Measurements from ENCODE around the gene DNM1.
"Not testable (repeated sequence)": the region's sequence is repeated elsewhere in the genome, so short reads cannot be mapped to it uniquely, and the experiment has no call there.

Gene DNM1

DNA sequence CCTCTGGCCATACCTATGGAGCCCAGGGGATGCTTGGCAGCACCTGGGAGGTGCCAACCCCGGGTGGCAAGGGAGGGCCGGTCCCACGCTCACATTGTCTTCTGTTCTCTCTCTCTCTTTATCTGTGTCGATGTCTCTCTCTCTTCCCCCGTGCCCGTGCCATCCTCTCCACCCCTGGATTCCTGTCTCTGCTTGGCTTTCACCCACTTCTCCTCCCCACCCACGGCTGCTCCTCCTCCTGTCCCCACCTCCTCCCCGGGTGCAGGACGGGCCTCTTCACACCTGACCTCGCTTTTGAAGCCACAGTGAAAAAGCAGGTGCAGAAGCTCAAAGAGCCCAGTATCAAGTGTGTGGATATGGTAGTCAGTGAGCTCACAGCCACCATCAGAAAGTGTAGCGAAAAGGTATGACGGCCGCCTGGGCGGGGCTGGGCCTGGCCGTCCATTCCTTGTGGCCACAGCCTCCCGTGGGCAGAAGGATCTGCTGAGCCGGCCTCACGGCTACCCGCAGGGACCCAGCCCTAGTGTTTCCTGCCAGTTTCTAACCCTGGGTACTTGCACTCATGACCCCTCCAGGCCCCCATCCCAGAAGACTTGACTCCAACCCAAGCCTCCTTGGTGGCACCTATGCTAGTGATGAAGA lies 22.7 kb downstream of the DNM1 start:
- no peak for DNase-seq (ENCODE audit: low read depth)

DNA sequence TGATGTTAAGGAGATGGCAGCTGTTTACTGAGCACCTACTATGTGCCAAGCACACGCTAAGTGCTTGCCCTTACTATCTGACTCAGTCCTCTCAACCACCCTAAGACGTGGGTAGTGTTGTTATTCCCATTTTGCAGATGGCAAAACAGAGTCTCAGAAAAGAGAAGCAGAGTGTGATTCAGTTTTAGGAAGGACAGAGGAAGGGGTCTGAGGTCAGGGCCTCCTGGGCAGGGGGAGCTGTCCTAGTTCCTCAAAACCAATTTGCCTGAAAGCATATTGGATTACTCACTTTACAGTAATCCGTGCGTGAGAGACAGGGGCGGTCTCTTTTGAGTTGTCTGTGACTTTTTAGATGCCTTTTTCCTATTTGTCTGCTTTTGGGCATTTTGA lies 23.2 kb downstream of the DNM1 start:
- no peak for DNase-seq (ENCODE audit: low read depth)

DNA sequence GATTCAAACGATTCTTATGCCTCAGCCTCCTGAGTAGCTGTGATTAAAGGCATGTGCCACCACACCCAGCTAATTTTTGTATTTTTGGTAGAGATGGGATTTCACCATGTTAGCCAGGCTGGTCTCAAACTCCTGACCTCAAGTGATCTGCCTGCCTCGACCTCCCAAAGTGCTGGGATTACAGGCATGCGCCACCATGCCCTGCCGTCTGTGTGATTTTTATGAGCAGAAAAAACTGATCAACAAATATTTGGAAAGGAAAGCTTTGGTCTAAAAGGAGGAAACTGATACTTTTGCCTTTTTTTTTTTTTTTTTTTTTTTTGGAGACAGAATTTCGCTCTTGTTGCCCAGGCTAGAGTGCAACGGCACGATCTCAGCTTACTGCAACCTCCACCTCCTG lies 27.7 kb downstream of the DNM1 start:
- not testable (repeated sequence) for DNase-seq (ENCODE audit: low read depth)

DNA sequence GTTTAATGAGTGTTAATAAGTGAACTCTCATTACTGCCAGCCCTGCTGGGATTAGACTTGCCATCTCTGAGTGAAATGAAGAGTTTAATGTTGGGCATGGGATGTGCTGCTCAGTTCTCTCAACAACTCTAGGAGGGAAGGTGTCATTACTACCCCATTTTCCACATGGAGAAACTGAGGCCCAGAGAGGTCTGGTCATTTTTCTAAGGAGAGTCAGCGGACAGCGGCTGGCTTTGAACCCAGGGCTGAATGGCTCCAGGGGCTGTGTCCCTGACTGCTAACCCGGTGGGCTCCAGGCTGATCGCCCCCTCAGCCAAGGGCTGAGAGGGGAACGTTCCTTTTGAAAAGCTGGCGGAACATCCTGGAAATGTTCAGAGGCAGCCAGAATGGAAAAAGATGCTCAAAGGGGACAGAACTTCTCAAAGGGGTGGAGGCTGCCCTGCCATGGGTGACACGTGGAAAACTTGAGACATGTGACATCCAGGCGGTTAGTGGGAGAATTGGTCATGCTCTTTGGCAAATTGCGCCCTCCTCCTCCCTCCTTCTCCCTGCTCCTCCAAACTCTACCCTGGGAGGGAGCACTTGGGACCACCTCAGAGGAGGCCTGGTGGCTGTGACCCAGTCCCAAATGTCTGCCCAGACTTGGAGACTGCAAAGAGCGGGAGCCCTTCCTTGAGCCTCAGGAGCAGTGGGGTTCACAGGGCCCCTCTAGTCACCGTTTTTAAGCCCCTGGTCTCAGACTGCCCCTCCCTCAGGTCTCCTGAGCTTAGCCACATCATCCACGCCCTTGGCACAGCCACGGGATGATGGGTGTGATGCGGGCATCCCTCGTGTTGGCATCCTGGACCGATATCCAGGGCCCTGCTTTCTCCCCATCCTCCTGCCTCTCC lies 28.7 kb downstream of the DNM1 start:
- no peak for DNase-seq (ENCODE audit: low read depth)

DNA sequence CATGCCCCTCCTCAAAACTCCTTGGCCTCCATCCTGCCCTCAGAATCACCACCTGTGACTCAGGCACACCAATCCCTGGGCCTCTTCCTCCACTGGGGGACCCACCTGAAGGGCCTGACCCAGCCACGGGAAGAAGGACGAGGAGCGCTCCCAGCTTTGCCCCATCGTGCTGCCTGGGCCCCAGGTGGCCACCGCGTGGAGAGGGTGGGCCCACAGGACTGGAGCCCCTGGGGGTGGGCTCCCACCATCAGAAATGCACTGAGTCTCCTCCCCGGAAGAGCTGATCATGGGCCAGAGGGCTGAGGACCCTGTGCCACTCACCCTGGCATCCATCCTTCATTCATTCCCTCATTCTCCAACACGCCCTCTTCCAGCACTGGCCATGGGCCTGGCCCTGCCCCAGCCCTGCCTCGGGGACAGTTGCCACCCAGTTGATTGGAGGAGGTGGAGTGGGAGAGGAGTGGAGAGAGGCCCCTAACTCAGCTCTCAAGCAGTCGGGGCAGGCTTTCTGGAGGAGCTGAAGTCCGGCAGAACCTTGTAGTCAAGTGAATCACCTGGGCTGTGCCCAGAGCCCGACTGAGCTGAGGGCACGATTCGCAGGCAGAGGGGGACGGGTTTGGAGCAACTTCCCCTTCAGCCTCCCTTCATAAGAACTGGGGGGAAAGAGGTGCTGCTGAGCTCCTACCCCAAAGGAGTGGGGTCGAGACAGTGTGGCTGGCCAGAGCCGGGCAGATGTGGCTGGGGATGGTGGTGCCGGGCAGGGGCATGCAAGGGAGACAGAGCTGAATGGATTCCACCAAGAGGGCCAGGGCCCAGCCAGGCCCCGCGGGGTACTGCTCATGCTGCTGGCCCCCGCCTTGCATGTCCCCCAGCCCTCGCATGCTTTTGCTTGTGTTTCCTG lies 29.6 kb downstream of the DNM1 start:
- DNase-seq (ENCODE audit: low read depth) = no peak

DNA sequence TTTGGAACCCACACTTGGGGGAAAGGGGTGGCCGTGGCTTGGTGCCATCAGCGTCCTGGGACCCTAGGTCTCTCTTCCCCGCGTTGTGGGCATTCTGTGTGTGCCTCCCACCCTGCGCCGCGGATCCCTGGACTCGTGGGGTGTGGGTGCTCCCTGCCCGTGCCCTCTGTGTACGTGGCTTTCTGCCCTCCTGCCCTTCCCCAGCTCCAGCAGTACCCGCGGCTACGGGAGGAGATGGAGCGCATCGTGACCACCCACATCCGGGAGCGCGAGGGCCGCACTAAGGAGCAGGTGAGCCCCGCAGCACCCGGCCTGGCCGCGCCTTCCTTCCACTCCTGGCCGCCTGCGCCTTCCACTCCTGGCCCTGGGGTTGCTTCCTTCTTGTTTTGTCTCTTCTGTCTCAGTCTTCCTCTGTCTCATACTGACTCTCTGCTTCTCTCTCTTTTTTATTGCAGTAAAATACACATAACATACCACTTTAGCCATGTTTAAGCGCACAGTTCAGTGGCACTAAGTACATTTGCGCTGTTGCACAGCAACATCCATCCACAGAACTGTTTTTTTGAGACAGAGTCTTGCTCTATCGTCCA lies 30.7 kb downstream of the DNM1 start:
- DNase-seq (ENCODE audit: low read depth) = no peak

DNA sequence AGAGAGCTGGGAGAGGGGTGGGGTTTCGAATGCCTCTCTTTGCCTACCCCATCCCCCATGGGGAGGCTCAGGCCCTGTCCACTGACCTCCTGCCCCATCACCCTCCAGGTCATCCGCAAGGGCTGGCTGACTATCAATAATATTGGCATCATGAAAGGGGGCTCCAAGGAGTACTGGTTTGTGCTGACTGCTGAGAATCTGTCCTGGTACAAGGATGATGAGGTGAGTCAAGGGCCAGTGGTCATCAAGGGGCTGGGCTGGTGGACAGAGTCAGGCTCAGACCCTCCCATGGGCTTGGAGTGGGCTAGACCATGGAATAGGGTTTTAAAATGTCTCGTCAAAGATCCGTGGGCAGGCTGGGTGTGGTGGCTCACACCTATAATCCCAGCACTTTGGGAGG lies 38.9 kb downstream of the DNM1 start:
- DNase-seq (ENCODE audit: low read depth) = no peak

DNA sequence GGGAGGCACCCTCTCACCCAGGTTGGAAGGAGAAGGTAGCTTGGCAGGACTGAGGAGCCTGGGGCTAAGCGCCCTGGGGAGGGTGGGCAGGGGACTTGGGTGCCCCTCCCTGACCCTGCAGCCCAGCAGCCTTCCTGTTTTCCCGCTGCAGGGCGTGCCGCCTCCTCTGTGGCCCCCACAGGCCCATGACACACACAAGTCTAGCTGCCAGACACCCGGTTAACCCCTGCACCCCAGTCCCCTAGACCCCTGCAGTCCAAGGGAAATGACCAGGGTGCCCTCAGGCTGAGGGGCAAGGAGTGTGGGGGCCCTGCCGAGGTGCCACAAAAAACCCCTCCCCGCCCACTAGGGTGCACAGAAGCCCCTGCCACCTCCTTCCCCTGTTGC lies 39.6 kb downstream of the DNM1 start:
- no peak for DNase-seq (ENCODE audit: low read depth)

DNA sequence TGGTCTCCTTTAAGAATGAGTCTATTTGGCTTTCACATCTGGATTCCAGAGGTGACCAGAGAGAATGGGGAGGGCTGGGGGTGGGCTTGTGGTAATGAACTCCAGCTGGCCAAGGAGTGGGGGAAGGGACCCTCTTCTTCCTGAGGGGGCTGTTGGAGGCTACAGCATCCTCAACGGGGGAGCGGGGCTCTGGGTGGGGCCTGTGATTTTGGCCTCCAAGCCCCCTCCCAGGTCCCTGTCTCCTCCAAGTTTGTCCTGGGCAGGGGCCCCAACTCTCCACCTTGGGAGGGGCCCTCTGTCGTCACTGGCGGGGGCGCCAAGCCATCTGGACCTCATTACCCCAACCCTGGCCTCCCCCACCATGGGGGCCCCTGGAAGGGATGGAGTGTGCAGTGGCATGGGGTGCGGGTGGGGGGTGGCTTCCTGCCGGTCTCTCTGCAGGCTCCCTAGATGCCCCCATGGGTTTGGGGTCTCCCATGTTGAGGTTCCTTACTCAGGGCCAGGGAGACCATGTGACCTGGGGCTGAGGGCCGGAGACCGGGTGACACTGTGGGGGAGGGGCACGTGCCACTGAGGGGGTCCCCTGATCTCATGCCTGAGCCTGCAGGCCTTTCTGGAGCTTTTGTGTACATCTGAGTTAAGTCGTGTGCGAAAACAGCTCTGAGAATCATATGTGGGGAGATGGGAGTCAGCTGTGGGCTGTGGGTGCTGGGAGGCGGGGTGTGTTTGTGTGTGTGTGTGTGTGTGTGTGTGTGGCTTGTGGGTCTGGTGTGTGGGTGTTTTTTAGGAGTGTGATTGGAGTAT lies 40.2 kb downstream of the DNM1 start:
- DNase-seq (ENCODE audit: low read depth) = no peak

DNA sequence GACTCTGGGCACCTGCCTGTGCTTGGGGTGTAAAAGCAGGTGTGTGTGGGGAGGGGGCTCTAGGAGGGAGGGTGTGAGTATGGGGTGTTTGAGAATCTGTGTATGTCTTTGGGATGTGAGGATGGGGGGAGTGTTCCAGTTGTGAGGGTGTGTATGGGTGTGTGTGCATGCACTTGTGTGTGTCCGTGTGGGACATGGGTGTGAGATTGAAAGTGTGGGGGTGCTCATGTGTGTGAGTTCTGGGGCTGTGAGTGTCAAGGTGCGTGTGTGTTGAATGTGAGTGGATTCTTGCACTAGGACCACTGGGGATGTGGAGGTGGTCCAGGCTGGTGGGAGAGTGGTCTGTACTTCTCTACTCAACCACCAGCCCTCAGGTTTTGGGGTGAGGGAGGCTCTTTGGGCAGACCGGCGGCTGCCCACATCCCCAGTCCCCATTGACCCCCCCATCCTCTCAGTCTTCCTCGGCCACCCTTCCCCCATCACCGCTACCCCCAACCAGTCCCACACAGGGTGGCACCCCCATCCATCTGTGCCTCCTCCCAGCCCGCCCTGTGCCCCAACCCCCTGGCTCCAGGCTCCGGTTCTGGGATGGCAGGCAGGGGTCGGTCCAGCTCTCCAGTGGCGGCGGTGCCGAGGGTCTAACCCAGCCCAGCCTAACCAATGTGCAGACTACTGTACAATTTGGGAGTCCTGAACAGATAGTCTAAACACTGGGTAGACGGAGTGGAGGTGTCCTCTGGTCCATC lies 41.1 kb downstream of the DNM1 start:
- no peak for DNase-seq (ENCODE audit: low read depth)

DNA sequence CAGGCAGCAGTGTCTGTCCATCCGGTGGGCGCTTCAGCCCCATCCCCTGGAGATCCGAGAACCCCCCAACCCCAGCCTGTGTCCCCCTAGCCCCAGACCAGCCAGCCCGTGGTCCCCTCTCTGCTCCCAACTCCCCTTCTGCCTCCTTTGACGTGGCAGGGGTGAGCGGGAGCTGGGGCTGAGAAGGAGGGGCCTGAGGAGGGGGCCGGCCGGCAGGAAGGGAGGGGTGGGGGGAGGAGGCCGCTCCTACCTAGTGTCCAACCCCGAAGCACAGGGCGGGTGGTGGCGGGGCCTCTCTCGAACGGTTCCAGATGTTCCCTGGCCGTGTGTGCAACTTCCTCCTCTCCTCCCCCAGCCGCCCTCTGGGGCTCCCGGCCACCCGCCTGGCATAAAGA lies 41.7 kb downstream of the DNM1 start:
- no peak for DNase-seq (ENCODE audit: low read depth)

DNA sequence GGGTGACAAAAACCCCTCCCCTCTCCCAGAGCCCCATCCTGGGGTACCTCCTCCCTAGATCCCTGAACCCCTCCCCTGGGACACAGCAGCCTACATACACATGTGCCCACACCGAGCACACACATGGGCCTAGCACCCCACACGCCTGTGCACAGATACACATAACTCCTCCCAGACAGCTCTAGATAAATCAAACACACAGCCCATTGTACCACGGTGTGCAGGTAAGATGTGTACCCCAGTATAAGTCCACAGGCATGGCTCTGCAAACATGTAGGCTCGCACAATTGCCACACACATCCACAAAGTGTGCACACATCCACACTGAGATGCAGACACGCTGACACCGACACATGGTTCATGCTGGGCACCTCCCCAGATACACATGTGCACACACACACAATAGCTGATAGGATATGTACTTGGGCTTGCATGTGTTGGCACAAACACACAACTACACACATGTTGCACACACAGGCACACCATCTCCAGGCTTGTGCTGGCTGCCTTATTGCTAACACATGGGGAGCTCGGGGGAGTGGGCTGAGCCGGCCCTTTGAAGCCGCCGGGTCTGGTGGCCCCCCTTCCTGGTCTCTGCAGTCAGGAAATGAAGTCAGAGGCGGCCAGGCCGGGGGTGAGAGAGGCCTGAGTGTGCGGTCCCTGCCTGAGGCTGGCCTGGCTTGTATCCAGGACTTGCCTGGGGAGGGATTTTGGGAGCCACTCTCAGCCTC lies 42.4 kb downstream of the DNM1 start:
- DNase-seq (ENCODE audit: low read depth) = no peak

DNA sequence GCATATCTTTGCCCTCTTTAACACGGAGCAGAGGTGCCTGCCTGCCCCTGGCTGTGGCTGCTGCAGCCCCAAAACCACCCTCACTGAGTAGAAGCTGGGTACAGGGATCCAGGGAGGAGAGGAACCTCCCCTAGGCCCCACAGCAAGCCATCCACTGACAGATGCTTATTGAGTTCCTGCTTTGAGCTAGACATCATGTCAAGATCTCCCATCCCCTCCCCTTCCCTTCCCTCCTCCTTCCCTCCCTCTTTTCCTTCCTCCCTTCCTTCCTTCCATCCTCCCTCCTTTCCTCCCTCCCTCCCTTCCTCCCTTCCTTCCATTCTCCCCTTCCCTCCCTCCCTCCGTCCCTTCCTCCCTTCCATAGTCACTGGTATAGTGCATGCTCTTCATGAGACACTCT lies 43.3 kb downstream of the DNM1 start:
- no peak for DNase-seq (ENCODE audit: low read depth)

DNA sequence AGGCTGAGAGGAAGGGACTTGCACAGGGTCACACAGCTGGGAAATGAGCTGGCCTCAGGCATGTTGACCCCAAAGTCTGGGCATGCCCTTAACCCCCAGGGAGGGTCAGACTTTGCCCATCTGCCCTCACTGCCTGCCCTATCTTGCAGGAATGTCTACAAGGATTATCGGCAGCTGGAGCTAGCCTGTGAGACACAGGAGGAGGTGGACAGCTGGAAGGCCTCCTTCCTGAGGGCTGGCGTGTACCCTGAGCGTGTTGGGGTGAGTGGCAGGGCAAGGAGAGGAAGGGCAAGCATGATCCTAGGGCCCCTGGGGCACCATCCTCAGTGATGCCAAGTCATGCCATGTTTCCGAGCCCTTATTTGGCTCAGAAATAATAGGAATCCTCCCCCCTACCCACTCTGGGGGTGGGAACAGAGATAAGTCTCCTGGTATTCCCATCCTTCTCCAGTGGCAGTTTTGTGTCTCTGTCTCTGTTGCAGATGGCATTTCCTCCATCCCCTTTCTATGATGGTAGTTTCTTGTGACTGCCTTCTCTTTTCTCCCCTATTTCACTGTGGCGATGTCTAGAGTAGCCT lies 44.1 kb downstream of the DNM1 start:
- no peak for DNase-seq (ENCODE audit: low read depth)

DNA sequence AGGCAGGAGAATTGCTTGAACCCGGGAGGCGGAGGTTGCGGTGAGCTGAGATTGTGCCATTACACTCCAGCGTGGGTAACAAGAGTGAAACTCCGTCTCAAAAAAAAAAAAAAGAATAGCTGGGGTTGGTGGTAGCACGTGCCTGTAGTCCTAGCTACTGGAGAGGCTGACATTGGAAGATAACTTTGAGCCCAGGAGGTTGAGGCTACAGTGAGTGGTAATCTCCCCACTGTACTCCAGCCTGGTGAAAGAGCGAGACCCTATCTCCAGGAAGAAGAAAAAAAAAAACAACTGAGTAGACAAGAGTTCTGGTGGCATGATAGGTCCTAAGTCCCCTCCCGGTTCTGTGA lies 46.4 kb downstream of the DNM1 start:
- DNase-seq (ENCODE audit: low read depth) = no peak

DNA sequence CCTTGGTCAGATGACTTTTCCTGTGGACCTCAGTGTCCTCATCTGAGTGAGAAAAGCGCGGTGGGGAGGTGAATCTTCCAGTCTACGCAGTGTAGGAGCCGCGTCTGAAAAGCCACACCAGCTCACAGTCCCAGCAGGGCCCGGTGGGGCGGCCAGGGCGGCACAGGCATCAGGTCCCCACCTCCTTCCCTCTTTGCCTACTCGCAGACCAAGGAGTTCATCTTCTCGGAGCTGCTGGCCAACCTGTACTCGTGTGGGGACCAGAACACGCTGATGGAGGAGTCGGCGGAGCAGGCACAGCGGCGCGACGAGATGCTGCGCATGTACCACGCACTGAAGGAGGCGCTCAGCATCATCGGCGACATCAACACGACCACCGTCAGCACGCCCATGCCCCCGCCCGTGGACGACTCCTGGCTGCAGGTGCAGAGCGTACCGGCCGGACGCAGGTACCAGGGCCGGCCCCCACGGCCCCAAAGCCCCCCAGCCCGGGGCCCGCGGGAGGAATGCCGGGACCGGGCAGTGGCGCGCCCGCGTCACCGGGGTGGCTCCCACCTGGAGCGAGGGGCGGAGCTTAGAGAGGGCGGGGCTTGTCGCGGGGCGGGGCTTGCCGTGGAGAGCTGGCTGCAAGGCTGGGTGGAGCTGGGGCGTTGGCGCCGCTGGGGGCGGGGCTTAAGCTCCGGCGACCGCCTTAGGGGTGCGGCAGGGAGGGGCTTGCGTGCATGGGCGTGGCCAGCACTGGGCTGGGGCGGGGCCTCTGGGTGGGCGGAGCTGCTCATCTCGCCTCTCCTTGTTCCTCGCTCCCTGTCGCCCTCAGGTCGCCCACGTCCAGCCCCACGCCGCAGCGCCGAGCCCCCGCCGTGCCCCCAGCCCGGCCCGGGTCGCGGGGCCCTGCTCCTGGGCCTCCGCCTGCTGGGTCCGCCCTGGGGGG lies 47.0 kb downstream of the DNM1 start:
- DNase-seq (ENCODE audit: low read depth) = peak; percentile 98

DNA sequence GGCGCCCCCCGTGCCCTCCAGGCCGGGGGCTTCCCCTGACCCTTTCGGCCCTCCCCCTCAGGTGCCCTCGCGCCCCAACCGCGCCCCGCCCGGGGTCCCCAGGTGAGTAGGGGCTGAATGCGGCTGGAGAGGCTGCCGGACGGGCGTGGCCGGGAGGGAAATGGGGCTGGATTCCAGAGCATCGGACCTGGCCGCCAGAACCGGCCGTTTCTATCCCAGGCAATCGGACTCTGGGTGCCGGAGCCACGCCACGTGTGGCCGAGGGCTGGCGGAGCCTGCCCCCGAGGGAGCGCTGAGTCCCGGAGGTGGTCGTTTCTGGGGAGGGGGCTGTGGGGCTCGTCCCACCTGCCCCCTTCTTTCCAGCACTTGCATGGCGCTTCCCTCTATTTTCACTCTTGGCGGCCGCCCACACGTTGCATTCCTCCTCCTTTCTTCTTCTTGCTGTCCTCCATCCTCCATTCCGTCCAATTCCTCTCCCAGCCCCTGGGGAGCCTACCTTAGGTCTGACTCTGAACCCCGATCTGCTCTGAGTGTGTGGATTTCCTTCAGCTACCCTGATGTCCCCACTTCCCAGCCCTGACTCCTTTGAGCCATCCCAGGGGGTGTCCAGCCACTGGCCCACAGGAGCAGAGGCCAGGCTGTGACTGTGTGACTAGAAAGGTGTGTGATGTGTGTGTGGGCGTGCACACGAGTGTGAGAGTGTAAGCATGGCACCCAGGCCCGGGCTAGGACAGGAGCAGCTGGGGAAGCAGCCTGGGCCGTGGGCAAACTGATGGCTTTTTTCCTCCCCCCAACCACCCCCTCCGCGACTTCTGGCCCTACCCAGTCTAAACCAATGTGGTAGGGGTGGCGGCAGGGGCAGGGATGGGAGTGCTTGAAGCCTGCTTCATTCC lies 47.9 kb downstream of the DNM1 start:
- no peak for DNase-seq (ENCODE audit: low read depth)

DNA sequence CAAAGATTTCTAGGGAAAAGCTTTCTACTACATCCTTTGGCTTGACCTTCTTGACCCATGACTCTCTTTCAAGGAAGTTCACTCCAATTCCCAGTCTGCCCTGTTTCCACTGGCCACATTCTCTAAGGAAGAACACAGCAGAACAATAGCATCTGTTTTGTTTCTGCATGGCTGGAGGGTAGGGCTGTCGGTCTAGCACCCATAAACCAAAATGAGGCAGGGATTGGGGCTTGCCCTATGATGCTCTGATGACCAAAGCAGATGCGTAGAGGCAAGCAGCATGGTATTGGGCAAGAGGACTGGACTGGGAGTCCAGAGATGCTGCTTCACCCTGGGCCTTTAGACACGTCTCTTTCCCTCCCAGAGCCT lies 48.5 kb downstream of the DNM1 start:
- no peak for DNase-seq (ENCODE audit: low read depth)

Measured in stimulated activated CD4-positive, alpha-beta T cell treated with anti-CD3 and anti-CD28 coated beads, Interleukin-2, amount 100 ng/mL, for 4 hours (primary cell).